Adrenal gland (tissue), 5 donors: ENCODE measurements around the gene ADAMTSL3.

Experiments used
- CTCF ChIP-seq, 6 experiments: fragments of 450-650 bp in 4 of 6; fragments of 200-600 bp in 2 of 6; sonication (generic) in 1 of 6; IDR thresholded peaks; 1 replicate in 5 of 6; 2 replicates in 1 of 6; pipeline versions ENCODE4 v1.5.1 to v1.8.0; 2016 to 2021; ENCODE audit warnings: antibody characterized with exemption in 6 of 6, mild to moderate bottlenecking in 2 of 6, moderate library complexity in 1 of 6
- POLR2A ChIP-seq, 2 donors: fragments of 450-650 bp; IDR thresholded peaks; one replicate each; pipeline ENCODE4 v1.6.1; 2017; ENCODE audit warnings: antibody characterized with exemption in 2 of 2, mild to moderate bottlenecking in 2 of 2, moderate library complexity in 1 of 2
- donor health status: DM: no; HTN: no; CAD: no.

GRCh38 chr15:83734487-83734886 lies 80.6 kb downstream of the ADAMTSL3 start:
- TF ChIP-seq CTCF (IDR thresholded peaks at IDR 0.05) (no peak), POLR2A (IDR thresholded peaks at IDR 0.05) (no peak)
